Inferior parietal cortex (tissue), 1 donor: ENCODE results near the gene THBD.

Experiments
- DNase-seq: peaks from one replicate; pipeline ENCODE4 v3.0.0-alpha.2; 2016; ENCODE audit errors: extremely low spot score

THBD gene

GRCh38 chr20:23061734-23062561, 12.5 kb upstream of the THBD start:
- DNase-seq, result no peak

- no peak for DNase-seq
Observed at GRCh38 chr20:23061262-23061661, 11.8 kb upstream of the THBD start.

GRCh38 chr20:23060629-23061028, 11.2 kb upstream of the THBD start:
- DNase-seq, result no peak

- DNase-seq, result no peak
Observed at GRCh38 chr20:23059846-23060245, 10.4 kb upstream of the THBD start.

GRCh38 chr20:23059001-23059400, 9.5 kb upstream of the THBD start:
- no peak for DNase-seq

- no peak for DNase-seq
Observed at GRCh38 chr20:23058240-23058639, 8.8 kb upstream of the THBD start.

GRCh38 chr20:23052904-23053303, 3.4 kb upstream of the THBD start:
- no peak for DNase-seq

- DNase-seq, result peak; percentile 69
Observed at GRCh38 chr20:23050847-23051627, 1.6 kb upstream of the THBD start.

- no peak for DNase-seq
Observed at GRCh38 chr20:23050076-23050838, 785 bp upstream of the THBD start.

- DNase-seq, result no peak
Observed at GRCh38 chr20:23048283-23049200, 930 bp downstream of the THBD start.

GRCh38 chr20:23047738-23048214, 1.7 kb downstream of the THBD start:
- DNase-seq, result no peak

- no peak for DNase-seq
Observed at GRCh38 chr20:23047001-23047737, 2.3 kb downstream of the THBD start.

- no peak for DNase-seq
Observed at GRCh38 chr20:23046431-23046830, 3.0 kb downstream of the THBD start.

GRCh38 chr20:23043376-23043775, 6.1 kb downstream of the THBD start:
- DNase-seq, result no peak

GRCh38 chr20:23042270-23042669, 7.2 kb downstream of the THBD start:
- DNase-seq, result no peak

GRCh38 chr20:23039885-23040508, 9.5 kb downstream of the THBD start:
- no peak for DNase-seq

- DNase-seq, result no peak
Observed at GRCh38 chr20:23039136-23039875, 10.2 kb downstream of the THBD start.

GRCh38 chr20:23037017-23037481, 12.4 kb downstream of the THBD start:
- no peak for DNase-seq

GRCh38 chr20:23036371-23036770, 13.1 kb downstream of the THBD start:
- DNase-seq, result no peak
